Endothelial cell (in vitro differentiated cells): ENCODE results near the gene ALDH1B1. TPM values are rescaled to one million over a fixed set of nuclear protein-coding genes. Genes with fewer than 3 reads are reported as not detected.

Source experiments
- DNase-seq: peaks from one replicate; pipeline ENCODE4 v3.0.0; 2021; ENCODE audit warnings: low spot score
- H3K27ac Mint-ChIP-seq: one replicate; pipeline ENCODE4 v1.8.0; 2021; ENCODE audit warnings: mixed read lengths, inconsistent platforms; ENCODE audit not compliant: unreplicated experiment
- H3K27me3 Mint-ChIP-seq: one replicate; pipeline ENCODE4 v1.8.0; 2021; ENCODE audit warnings: mild to moderate bottlenecking, moderate library complexity, mixed read lengths, inconsistent platforms; ENCODE audit not compliant: unreplicated experiment
- H3K36me3 Mint-ChIP-seq: one replicate; pipeline ENCODE4 v1.8.0; 2021; ENCODE audit warnings: mild to moderate bottlenecking, low read depth, mixed read lengths, inconsistent platforms; ENCODE audit not compliant: unreplicated experiment
- H3K4me1 Mint-ChIP-seq: one replicate; pipeline ENCODE4 v1.8.0; 2021; ENCODE audit warnings: mild to moderate bottlenecking, mixed read lengths, inconsistent platforms; ENCODE audit not compliant: unreplicated experiment
- H3K4me3 Mint-ChIP-seq: one replicate; pipeline ENCODE4 v1.8.0; 2021; ENCODE audit warnings: mild to moderate bottlenecking, mixed read lengths, inconsistent platforms; ENCODE audit not compliant: unreplicated experiment
- H3K9me3 Mint-ChIP-seq: one replicate; pipeline ENCODE4 v1.8.0; 2021; ENCODE audit warnings: mixed read lengths, inconsistent platforms; ENCODE audit not compliant: unreplicated experiment
- total RNA-seq: library from RNA; stranded (reverse); fragmentation: NEBNext Ultra II Directional; extraction: Animal tissue kit (Norgen Biotek cat#: 25700); gene quantifications from one replicate; pipeline ENCODE4 v1.2.1, GENCODE V29; 2021; ENCODE audit not compliant: unreplicated experiment
- TF ChIP-seq, protein P1 (sequence below): fragments of 200-600 bp; sonication (generic); IDR thresholded peaks from one replicate; pipeline ENCODE4 v1.5.0; 2021; ENCODE audit warnings: antibody characterized with exemption; ENCODE audit not compliant: unreplicated experiment

ALDH1B1 gene
- total RNA-seq, 1 donor from 2014 or later = 18.7 TPM

- Mint-ChIP-seq H3K27ac (no peak overlapping the region), H3K4me3 (no peak overlapping the region), H3K9me3 (peaks cover 12% of the 10 kb centered on the region), H3K4me1 (peaks cover 1% of the 10 kb centered on the region), H3K36me3 (peaks cover 8% of the 10 kb centered on the region), H3K27me3 (peaks cover 10% of the 10 kb centered on the region)
- TF ChIP-seq, protein P1, sequence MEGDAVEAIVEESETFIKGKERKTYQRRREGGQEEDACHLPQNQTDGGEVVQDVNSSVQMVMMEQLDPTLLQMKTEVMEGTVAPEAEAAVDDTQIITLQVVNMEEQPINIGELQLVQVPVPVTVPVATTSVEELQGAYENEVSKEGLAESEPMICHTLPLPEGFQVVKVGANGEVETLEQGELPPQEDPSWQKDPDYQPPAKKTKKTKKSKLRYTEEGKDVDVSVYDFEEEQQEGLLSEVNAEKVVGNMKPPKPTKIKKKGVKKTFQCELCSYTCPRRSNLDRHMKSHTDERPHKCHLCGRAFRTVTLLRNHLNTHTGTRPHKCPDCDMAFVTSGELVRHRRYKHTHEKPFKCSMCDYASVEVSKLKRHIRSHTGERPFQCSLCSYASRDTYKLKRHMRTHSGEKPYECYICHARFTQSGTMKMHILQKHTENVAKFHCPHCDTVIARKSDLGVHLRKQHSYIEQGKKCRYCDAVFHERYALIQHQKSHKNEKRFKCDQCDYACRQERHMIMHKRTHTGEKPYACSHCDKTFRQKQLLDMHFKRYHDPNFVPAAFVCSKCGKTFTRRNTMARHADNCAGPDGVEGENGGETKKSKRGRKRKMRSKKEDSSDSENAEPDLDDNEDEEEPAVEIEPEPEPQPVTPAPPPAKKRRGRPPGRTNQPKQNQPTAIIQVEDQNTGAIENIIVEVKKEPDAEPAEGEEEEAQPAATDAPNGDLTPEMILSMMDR = no peak
- no peak for DNase-seq
These were observed 5.4 kb upstream of the ALDH1B1 start for GRCh38 chr9:38387066-38387465.

- Mint-ChIP-seq H3K9me3 (peaks cover 12% of the 10 kb centered on the region), H3K27me3 (peaks cover 11% of the 10 kb centered on the region), H3K4me3 (no peak overlapping the region), H3K36me3 (peaks cover 8% of the 10 kb centered on the region), H3K4me1 (peaks cover 3% of the 10 kb centered on the region), H3K27ac (no peak overlapping the region)
- no peak for DNase-seq
- TF ChIP-seq, protein P1 = no peak
These were observed 4.8 kb upstream of the ALDH1B1 start for GRCh38 chr9:38387751-38388150.

- no peak for DNase-seq
- H3K9me3 Mint-ChIP-seq = peaks cover 12% of the 10 kb centered on the region
- H3K27ac Mint-ChIP-seq = no peak overlapping the region
- H3K27me3 Mint-ChIP-seq = peaks cover 11% of the 10 kb centered on the region
- H3K4me3 Mint-ChIP-seq = no peak overlapping the region
- peaks cover 9% of the 10 kb centered on the region for H3K4me1 Mint-ChIP-seq
- TF ChIP-seq, protein P1 = no peak
- peaks cover 9% of the 10 kb centered on the region for H3K36me3 Mint-ChIP-seq
These were observed 3.9 kb upstream of the ALDH1B1 start for GRCh38 chr9:38388283-38389223.

DNA sequence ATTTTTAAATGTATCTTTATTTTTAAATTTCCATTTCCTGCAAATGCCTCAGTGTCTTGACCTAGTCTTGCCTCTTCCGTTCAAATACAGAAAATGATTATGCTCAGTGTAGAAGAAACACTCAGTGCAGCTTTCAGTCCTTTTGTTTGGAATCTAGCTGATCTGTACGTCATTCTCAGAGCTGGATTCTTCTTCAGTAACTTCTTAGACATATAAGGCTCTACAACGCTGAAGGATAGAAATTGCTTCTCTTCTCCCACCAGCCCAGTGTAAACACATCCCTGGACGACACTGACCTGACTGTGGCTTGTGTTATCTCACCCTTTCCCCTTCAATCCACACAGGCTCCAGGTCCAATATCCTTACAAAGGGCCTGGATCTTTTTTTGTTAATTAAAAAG, 3.2 kb upstream of the ALDH1B1 start:
- Mint-ChIP-seq H3K4me1 (peaks cover 12% of the 10 kb centered on the region), H3K4me3 (no peak overlapping the region), H3K27me3 (peaks cover 7% of the 10 kb centered on the region), H3K9me3 (peaks cover 12% of the 10 kb centered on the region), H3K36me3 (peaks cover 13% of the 10 kb centered on the region), H3K27ac (no peak overlapping the region)
- no peak for DNase-seq
- TF ChIP-seq, protein P1 = no peak

GRCh38 chr9:38390442-38390841, 2.1 kb upstream of the ALDH1B1 start:
- TF ChIP-seq, protein P1 = no peak
- Mint-ChIP-seq H3K27me3 (peaks cover 3% of the 10 kb centered on the region), H3K9me3 (peaks cover 3% of the 10 kb centered on the region), H3K27ac (no peak overlapping the region), H3K4me3 (no peak overlapping the region), H3K4me1 (peaks cover 12% of the 10 kb centered on the region), H3K36me3 (peaks cover 12% of the 10 kb centered on the region)
- DNase-seq = no peak
